ENCODE results near the gene PTPRM. TPM values are rescaled to one million over a fixed set of nuclear protein-coding genes. Genes with fewer than 3 reads are reported as not detected.
"Not testable (repeated sequence)": the region's sequence is repeated elsewhere in the genome, so short reads cannot be mapped to it uniquely, and the experiment has no call there.

Gene PTPRM
- total RNA-seq, 2 donors from 2014 or later: 12.3 to 15.9 TPM

DNA sequence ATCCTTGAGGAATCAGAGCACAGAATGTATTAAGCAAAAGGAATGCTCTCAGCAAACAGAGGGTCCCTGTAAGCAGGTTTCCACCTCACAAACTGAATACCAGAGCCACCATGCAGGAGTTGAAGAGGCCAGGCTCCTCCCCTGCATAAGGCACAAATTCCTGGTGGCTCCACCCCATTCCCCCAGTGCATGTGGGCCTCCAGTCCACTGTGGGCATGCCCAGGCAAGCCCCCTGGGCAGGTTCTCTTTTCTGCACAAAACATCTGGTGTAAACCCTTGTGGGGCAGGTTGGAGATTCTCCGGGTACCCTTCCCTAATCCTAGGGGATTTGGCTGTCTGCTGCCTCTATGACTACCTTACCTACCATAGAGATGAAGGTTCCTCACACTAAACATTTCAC is 166.5 kb downstream of the PTPRM start:
- intact Hi-C loops (cut with DNase I, micrococcal nuclease): no loop called here
- ATAC-seq (no peak), DNase-seq (no peak)

GRCh38 chr18:7735196-7735595 is 168.1 kb downstream of the PTPRM start:
- ATAC-seq: no peak
- intact Hi-C loops (cut with DNase I, micrococcal nuclease): no loop called here
- DNase-seq: no peak

- DNase-seq (no peak), ATAC-seq (no peak)
- intact Hi-C loops (cut with DNase I, micrococcal nuclease): no loop called here
Measured at GRCh38 chr18:7735626-7736175, 168.6 kb downstream of the PTPRM start.

DNA sequence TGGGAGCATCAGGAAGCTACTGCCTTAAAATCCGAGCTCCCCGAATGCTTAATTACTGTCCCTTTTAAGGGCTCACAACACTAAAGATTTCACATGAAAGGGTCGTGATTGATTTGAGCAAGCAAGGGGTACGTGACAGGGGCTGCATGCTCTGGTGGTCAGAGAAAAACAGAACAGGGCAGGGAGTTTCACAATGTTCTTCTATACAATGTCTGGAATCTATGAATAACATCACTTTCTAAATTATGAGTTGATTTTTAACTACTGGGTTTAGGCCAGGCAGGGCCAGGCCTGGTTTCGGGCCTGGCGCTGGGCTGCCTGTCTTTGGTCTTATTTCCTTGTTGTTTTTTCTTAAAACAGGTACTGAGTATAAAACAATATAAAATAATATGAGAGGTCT is 169.4 kb downstream of the PTPRM start:
- ATAC-seq; DNase-seq; intact Hi-C loops (cut with DNase I, micrococcal nuclease): not testable (repeated sequence)

DNA sequence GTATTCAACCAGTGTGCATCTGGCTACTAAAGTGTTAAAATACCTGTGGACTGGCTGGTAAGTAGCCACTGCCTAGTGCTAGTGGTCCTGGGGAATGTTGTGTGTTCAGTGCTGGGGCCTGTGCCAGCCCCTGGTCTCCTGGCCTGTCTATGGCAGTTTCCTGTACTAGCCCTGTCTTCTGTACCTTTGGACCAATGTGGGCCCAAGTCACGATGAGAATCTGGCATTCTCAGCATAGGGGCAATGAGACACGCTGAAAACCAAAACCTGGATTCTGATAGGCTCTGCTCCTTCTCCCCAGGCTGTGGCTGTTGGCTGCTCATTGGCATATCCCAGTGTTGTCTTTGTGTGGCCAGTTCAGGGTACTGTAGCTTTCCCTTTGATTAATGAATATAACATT is 170.4 kb downstream of the PTPRM start:
- DNase-seq (no peak), ATAC-seq (no peak)
- intact Hi-C loops (cut with DNase I, micrococcal nuclease): no loop called here

GRCh38 chr18:7740821-7741220 is 173.7 kb downstream of the PTPRM start:
- intact Hi-C loops (cut with DNase I, micrococcal nuclease): no loop called here
- ATAC-seq (no peak), DNase-seq (no peak)

DNA sequence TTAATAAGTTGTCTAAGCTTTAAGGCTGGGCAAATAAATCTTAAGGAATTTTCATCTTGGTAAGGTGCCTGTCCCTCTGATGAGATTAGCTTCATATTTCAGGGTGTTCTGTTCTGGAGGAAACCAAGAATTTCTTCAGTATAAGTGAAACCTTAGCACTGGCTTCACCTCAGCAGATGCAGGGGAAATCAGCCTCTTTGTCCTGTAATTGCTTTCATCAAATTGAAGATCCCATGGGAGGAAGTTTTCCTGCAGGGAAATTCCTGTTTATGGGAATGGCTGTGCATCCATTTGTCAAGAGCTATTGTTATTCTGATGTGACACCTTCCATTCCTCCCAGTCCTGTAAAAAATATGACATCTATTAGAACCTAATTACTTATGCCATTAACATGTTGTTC is 174.5 kb downstream of the PTPRM start:
- DNase-seq (no peak), ATAC-seq (no peak)
- intact Hi-C loops (cut with DNase I, micrococcal nuclease): no loop called here

DNA sequence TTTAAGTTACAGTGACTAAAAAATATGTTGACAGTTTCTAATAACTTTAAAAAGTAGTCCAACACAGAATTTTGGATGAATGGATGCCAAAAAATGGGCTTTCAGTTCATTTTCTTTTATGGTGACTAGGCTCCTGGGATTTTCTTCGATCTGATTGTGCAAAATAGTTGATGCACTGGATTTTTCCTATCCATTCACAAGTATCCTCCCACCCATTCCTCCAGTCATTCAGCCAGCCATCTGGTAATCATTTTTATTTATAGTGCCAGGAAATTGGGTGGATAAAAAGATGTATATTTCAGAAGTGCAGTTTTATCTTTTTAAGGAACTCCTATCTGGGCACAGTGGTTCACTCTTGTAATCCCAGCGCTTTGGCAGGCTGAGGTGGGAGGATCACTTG is 175.1 kb downstream of the PTPRM start:
- no peak for ATAC-seq
- intact Hi-C loops (cut with DNase I, micrococcal nuclease): no loop called here
- DNase-seq: no peak

DNA sequence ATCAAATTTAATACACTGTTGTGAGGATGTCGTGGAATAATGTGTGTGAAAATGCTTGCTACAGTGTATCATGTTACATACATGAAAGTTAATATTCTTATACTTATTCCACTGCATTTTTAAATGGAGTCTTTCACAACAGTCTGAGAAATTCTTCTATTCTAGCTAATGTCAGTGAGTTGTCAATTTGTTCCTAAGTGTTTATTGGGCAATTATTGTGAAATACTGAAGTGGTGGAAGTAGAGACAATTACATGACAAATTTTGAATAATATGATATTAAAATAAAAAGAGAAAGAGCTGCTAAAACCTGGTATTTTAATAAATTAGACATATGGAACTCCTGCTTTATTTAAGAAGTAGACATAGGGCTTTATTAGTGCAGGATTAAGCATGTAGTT is 176.1 kb downstream of the PTPRM start:
- DNase-seq (no peak), ATAC-seq (no peak)
- intact Hi-C loops (cut with DNase I, micrococcal nuclease): no loop called here

GRCh38 chr18:7746106-7746505 is 179.0 kb downstream of the PTPRM start:
- intact Hi-C loops (cut with DNase I, micrococcal nuclease): no loop called here
- DNase-seq (no peak), ATAC-seq (no peak)

DNA sequence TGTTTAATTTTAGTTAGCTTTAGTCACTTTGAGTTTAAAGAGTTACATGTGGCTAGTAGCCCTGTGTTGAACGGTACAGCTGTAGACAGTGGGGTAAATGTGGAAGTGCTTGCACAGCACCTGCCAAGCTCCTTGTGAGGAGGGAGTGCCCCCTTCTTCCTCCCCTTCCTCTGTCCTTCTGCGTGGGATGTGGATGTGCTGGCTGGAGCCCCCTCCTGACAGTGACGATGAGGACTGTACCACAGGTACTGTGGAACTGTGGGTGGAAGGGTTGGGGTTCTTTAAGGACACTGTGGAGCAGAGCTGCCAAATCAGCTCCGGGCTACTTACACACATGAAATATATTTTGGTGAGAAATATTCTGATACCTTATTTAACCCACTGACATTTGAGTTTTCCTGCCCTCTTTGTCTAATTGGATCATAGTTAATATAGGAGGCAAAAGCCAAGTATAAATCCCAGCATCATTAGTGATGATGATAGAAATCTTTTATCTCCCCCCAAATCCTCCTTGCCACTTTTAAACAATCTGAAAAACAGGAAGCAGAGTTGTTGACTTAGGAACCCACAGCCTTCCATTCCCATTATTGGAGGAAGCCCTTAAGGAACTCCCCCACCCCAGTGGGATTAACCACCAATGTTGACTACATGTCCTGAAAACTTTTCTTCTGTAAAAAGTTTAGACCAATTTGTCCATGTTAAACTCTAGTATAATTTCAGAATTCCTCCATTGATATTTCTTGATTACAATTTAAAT is 181.3 kb downstream of the PTPRM start:
- intact Hi-C loops (cut with DNase I, micrococcal nuclease): no loop called here
- DNase-seq (no peak), ATAC-seq (no peak)

DNA sequence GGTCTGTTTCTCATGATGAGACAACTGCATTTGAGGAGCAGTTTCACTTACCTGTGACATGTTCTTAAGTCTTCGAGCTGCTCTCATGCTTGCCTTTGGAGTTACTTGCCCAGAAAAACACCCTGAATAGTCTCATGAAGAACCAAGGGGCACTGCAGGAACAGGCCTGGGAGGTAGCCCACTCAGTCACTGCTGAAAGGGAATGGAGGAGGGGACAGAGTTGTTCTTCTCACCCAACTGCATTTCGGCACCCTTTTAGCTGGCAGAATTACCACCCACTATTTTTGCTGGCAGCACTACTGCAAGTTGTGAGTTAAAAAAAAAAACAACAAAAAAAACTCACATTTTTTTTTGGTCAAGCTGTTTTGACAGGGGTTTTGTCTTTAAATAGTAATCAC is 181.9 kb downstream of the PTPRM start:
- intact Hi-C loops (cut with DNase I, micrococcal nuclease): no loop called here
- DNase-seq: no peak
- ATAC-seq: no peak

DNA sequence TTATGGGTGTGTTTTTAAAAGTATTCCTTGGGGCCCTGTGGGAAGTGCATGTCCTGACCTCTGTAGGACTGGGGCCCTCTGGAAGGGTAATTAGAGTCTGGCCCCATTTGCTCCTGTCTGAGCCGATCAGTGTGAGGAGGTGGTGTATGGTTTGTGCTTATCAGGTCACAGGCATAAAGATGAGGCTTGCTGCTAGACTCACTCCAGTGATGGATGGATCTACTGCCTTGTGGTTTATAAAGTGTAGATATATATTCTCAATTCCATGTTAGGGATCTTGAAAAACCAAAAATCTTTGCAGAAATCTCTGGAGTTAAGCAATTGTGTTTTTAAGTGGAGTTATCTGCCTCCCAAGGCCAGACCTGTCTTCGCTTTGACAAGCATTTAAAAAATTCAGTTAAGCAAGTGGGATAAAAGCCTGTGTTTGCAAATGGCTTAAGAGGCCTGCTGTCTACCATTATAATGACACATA is 182.4 kb downstream of the PTPRM start:
- DNase-seq: no peak
- intact Hi-C loops (cut with DNase I, micrococcal nuclease): no loop called here
- ATAC-seq: no peak

- DNase-seq (no peak), ATAC-seq (no peak)
- intact Hi-C loops (cut with DNase I, micrococcal nuclease): no loop called here
Measured at GRCh38 chr18:7750095-7750663, 183.1 kb downstream of the PTPRM start.

DNA sequence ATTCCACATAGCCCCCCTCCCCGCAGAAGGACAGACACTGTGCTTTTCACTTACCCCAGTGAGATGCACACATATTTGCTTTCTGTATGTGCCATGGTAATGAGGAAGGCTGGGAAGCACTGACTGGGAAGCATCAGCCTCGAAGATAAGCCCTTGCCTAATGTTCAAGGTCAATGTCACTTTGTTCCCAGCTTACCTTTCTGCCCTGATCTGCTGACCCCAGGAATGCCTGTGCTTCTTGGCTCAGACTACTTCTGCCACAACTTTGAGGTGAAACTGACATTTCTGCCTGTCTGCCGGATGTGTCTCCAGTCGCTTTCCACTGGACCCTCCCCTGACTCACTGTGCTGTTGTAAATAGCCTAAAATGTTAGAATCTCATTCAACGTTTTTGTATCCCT is 183.8 kb downstream of the PTPRM start:
- no peak for DNase-seq
- ATAC-seq: no peak
- intact Hi-C loops (cut with DNase I, micrococcal nuclease): no loop called here

DNA sequence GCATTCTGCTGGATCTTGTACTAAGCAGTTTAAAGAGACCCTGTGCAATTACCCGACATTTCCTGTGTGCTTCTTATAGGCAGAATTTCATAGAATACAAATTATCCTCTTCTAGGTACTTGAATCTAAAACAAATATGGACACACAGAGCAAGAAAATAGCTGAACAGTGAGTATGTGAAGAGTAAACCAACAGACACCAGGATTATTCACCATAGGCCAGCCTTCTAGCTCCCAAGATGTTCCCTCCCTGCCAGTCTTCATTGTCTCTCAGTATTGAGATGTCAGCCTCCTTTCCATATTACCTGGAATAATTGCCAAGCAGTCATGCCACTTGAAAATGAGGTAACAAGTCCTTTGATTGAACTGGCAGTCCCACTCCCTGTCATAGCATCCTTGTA is 187.1 kb downstream of the PTPRM start:
- intact Hi-C loops (cut with DNase I, micrococcal nuclease): no loop called here

GRCh38 chr18:7754725-7755181 is 187.6 kb downstream of the PTPRM start:
- DNase-seq: no peak
- intact Hi-C loops (cut with DNase I, micrococcal nuclease): no loop called here
- no peak for ATAC-seq

More for the DNA sequence above, 187.1 kb downstream of the PTPRM start:
- DNase-seq (no peak), ATAC-seq (no peak)

DNA sequence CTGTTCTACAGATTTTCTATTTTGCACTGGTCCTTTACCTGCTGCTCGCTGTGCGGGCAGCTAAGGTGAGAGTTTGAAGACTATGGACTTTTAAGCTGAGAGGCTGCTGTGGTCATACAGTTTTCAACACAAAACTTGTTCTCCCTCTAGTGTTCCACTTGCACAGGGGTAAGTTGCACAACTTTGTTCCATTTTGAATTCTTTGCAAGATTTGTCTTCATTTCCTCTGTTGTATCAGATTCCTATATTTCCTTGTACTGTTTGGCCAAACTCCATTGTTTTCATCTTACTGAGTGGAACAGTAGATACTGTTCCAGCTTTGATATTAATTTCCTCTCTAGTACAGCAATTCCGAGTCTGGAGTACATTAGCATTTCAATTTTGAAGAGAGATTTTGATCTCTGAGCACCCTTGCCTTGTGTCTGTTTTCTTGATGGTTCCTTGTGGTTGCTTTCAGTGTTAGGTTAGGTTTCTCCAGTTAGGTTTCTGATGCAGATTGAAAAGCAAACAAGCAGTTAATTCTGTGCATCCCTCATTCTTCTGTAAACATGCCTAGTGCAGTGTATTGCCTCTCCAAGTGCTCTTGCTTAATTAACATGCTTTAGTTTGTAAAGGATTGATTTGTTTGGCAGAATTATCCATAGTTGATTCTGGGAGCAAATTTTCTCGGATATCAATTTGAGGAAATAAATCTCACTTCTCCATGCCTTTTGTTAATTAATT is 188.8 kb downstream of the PTPRM start:
- no peak for ATAC-seq
- no peak for DNase-seq
- intact Hi-C loops (cut with DNase I, micrococcal nuclease): no loop called here

- intact Hi-C loops (cut with DNase I, micrococcal nuclease): no loop called here
- DNase-seq: no peak
- ATAC-seq: no peak
Measured at GRCh38 chr18:7757175-7757574, 190.1 kb downstream of the PTPRM start.

DNA sequence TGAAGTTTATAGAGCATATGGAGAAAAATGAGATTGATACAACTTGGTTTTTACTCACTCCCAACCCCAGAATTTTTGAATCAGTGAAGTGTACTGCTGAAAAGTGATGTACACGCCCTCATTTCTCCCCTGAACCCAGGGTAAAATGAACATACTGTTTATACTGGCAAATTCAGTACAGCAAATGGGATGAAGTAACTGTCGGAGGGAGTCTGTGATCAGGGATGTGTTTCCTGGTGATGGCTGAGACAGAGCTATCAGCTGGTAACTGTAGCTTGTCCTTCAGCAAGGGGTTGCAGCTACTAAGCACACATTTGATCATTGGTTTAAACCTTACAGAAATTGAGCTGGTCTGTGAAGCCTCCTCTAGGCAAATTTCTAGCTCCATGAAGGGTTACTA is 191.6 kb downstream of the PTPRM start:
- DNase-seq: no peak
- no peak for ATAC-seq
- intact Hi-C loops (cut with DNase I, micrococcal nuclease): no loop called here
